Activated naive CD4-positive, alpha-beta T cell treated with anti-CD3 and anti-CD28 coated beads, Interleukin-2, amount 50 U/mL, for 16 hours (primary cell): ENCODE measurements around the gene ARID1B.
"Not testable (repeated sequence)": the region's sequence is repeated elsewhere in the genome, so short reads cannot be mapped to it uniquely, and the experiment has no call there.

Source experiments
- DNase-seq: peaks from one replicate; pipeline ENCODE4 v3.0.0-alpha.2; 2020

The ARID1B gene

GRCh38 chr6:157147054-157148026 lies 370.2 kb downstream of the ARID1B start:
- DNase-seq: not testable (repeated sequence)

- no peak for DNase-seq
These were observed 371.5 kb downstream of the ARID1B start for GRCh38 chr6:157148391-157149323.

GRCh38 chr6:157150076-157150475 lies 372.9 kb downstream of the ARID1B start:
- no peak for DNase-seq

- DNase-seq: no peak
These were observed 373.9 kb downstream of the ARID1B start for GRCh38 chr6:157151029-157151428.

- DNase-seq: no peak
These were observed 374.8 kb downstream of the ARID1B start for GRCh38 chr6:157151989-157152388.

- DNase-seq: no peak
These were observed 375.4 kb downstream of the ARID1B start for GRCh38 chr6:157152556-157152955.

GRCh38 chr6:157155804-157156203 lies 378.6 kb downstream of the ARID1B start:
- no peak for DNase-seq

- DNase-seq: no peak
These were observed 380.1 kb downstream of the ARID1B start for GRCh38 chr6:157157258-157157657.

- no peak for DNase-seq
These were observed 381.3 kb downstream of the ARID1B start for GRCh38 chr6:157158456-157158855.

- DNase-seq: no peak
These were observed 381.7 kb downstream of the ARID1B start for GRCh38 chr6:157158897-157159296.

GRCh38 chr6:157159348-157159747 lies 382.2 kb downstream of the ARID1B start:
- DNase-seq: no peak

- no peak for DNase-seq
These were observed 384.7 kb downstream of the ARID1B start for GRCh38 chr6:157161912-157162311.

- no peak for DNase-seq
These were observed 385.7 kb downstream of the ARID1B start for GRCh38 chr6:157162766-157163433.

GRCh38 chr6:157163434-157164159 lies 386.4 kb downstream of the ARID1B start:
- no peak for DNase-seq

- DNase-seq: no peak
These were observed 387.8 kb downstream of the ARID1B start for GRCh38 chr6:157164972-157165371.

- no peak for DNase-seq
These were observed 389.6 kb downstream of the ARID1B start for GRCh38 chr6:157166784-157167183.

GRCh38 chr6:157167837-157168236 lies 390.7 kb downstream of the ARID1B start:
- no peak for DNase-seq

- DNase-seq: no peak
These were observed 391.3 kb downstream of the ARID1B start for GRCh38 chr6:157168471-157168870.

GRCh38 chr6:157169226-157169625 lies 392.0 kb downstream of the ARID1B start:
- DNase-seq: no peak

GRCh38 chr6:157169656-157170055 lies 392.5 kb downstream of the ARID1B start:
- DNase-seq: no peak

- DNase-seq: no peak
These were observed 393.4 kb downstream of the ARID1B start for GRCh38 chr6:157170535-157170934.

GRCh38 chr6:157171801-157172200 lies 394.6 kb downstream of the ARID1B start:
- no peak for DNase-seq
